ENCODE measurements around the gene OR5D16.

- TF ChIP-seq, protein P1, sequence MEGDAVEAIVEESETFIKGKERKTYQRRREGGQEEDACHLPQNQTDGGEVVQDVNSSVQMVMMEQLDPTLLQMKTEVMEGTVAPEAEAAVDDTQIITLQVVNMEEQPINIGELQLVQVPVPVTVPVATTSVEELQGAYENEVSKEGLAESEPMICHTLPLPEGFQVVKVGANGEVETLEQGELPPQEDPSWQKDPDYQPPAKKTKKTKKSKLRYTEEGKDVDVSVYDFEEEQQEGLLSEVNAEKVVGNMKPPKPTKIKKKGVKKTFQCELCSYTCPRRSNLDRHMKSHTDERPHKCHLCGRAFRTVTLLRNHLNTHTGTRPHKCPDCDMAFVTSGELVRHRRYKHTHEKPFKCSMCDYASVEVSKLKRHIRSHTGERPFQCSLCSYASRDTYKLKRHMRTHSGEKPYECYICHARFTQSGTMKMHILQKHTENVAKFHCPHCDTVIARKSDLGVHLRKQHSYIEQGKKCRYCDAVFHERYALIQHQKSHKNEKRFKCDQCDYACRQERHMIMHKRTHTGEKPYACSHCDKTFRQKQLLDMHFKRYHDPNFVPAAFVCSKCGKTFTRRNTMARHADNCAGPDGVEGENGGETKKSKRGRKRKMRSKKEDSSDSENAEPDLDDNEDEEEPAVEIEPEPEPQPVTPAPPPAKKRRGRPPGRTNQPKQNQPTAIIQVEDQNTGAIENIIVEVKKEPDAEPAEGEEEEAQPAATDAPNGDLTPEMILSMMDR (IDR thresholded peaks at IDR 0.05): no peak
- no peak for TF ChIP-seq EZH2 (IDR thresholded peaks at IDR 0.05)
Observed at GRCh38 chr11:55811067-55811466, 27.5 kb upstream of the OR5D16 start, which contains the start of gene OR5L1.
